Uterus (tissue), 4 donors: ENCODE data around the gene ARL6IP4. TPM values are rescaled to one million over a fixed set of nuclear protein-coding genes. Genes with fewer than 3 reads are reported as not detected.

Experiments
- DNase-seq, 2 donors: peaks; one replicate each; pipeline ENCODE4 v3.0.0-alpha.2; 2019 to 2020
- H3K27ac ChIP-seq, 2 donors: fragments of 200-600 bp; sonication (generic); 1 replicate in 1 of 2; 2 replicates in 1 of 2; pipeline ENCODE4 v1.5.1; 2016 to 2018
- H3K27me3 ChIP-seq, 2 donors: fragments of 200-600 bp; sonication (generic); one replicate each; pipeline ENCODE4 v1.5.1; 2018 to 2019; ENCODE audit warnings: control low read depth in 1 of 2
- H3K36me3 ChIP-seq, 2 donors: fragments of 200-600 bp; sonication (generic); one replicate each; pipeline ENCODE4 v1.5.1; 2019; ENCODE audit warnings: control low read depth in 1 of 2
- H3K4me1 ChIP-seq, 2 donors: fragments of 200-600 bp; sonication (generic); one replicate each; pipeline ENCODE4 v1.5.1; 2018 to 2019; ENCODE audit warnings: control low read depth in 1 of 2
- H3K4me3 ChIP-seq, 2 donors: fragments of 200-600 bp; sonication (generic); 1 replicate in 1 of 2; 2 replicates in 1 of 2; pipeline ENCODE4 v1.5.1; 2018 to 2019; ENCODE audit warnings: mild to moderate bottlenecking in 1 of 2
- H3K9me3 ChIP-seq, 2 donors: fragments of 200-600 bp; sonication (generic); one replicate each; pipeline ENCODE4 v1.5.1; 2019; ENCODE audit warnings: control low read depth in 1 of 2
- POLR2A ChIP-seq, 2 donors: fragments of 450-650 bp; IDR thresholded peaks; one replicate each; pipeline ENCODE4 v1.6.1; 2016; ENCODE audit warnings: antibody characterized with exemption in 2 of 2, mild to moderate bottlenecking in 1 of 2, moderate library complexity in 1 of 2
- intact Hi-C: fragments of 100-400 bp; cut with DNase I; formaldehyde crosslinking; loops from one replicate; pipeline ENCODE4 v1.15.1; 2023; ENCODE audit warnings: low total_unique reads
- total RNA-seq, 4 donors: library from RNA; depleted of rRNA in 3 of 4; stranded (reverse); fragments of >200 nt in 3 of 4; gene quantifications; one replicate each; pipeline versions ENCODE4 v1.1.0 to v1.2.4, GENCODE V29; 2014 to 2023
- TF ChIP-seq, protein P1 (sequence below), 4 experiments: fragments of 200-600 bp in 2 of 4; fragments of 450-650 bp in 2 of 4; sonication (generic) in 2 of 4; IDR thresholded peaks; one replicate each; pipeline ENCODE4 v1.5.1; 2016 to 2019; ENCODE audit warnings: antibody characterized with exemption in 4 of 4, mild to moderate bottlenecking in 2 of 4, moderate library complexity in 1 of 4
- donor health status: DM: yes; HTN: yes; CAD: no.

The ARL6IP4 gene
- total RNA-seq, 4 donors from 2014 or later = 85.9 to 314 (median 207) TPM

DNA sequence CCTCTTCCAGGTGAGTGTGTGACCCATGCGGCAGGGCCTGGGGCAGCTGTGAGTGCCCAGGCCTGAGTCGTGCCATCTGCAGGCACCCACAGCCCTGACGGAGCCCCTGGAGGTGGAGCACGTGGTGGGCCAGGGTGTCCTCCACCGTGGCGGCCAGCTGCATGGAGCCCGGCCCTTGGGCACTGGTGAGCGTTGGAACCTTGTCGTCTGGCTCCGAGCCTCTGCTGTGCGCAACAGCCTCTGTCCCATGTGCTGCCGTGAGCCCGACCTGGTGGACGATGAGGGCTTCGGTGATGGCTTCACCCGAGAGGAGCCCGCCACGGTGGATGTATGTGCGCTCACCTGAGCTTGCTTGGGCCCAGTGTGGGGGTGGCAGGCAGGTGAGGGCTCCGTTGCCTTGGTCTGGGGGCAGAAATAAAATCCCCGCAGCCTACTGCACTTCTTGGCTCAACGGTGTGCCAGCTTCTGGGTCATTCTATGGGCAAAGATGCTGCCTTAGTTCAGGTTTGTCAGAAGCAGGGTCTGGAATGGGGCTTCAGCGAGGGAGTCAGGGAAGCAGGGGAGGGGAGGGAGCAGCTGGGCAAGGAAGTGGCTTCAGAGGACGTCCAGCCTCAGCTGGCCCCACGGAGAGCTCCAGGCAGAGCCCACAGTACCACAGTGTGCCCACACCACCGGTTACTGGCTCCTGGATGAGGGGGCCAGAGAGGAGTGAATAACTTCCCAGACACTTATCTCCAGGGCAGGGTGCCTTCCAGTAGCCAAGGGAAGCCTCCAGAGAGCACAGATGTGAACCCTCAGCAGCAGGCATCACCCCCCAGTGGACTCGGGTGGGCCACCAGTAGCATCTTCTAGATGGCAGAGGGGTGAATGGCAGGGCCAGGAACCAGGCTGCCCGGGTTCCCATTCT, 1.2 kb upstream of the ARL6IP4 start:
- Histone ChIP-seq H3K4me1 (peaks cover 5 to 39% of the 10 kb centered on the region in 2 donors), H3K9me3 (no peaks in the 10 kb centered on the region), H3K27me3 (no peaks in the 10 kb centered on the region), H3K27ac (peak overlapping the region; percentile 77 to 96), H3K36me3 (no peaks in the 10 kb centered on the region), H3K4me3 (peak overlapping the region in 1 of 2 donors; percentile 99)
- intact Hi-C loops = no loop called here
- TF ChIP-seq POLR2A (IDR thresholded peaks at IDR 0.05) = no peak
- TF ChIP-seq, protein P1, sequence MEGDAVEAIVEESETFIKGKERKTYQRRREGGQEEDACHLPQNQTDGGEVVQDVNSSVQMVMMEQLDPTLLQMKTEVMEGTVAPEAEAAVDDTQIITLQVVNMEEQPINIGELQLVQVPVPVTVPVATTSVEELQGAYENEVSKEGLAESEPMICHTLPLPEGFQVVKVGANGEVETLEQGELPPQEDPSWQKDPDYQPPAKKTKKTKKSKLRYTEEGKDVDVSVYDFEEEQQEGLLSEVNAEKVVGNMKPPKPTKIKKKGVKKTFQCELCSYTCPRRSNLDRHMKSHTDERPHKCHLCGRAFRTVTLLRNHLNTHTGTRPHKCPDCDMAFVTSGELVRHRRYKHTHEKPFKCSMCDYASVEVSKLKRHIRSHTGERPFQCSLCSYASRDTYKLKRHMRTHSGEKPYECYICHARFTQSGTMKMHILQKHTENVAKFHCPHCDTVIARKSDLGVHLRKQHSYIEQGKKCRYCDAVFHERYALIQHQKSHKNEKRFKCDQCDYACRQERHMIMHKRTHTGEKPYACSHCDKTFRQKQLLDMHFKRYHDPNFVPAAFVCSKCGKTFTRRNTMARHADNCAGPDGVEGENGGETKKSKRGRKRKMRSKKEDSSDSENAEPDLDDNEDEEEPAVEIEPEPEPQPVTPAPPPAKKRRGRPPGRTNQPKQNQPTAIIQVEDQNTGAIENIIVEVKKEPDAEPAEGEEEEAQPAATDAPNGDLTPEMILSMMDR (IDR thresholded peaks at IDR 0.05) = no peak
- DNase-seq = peak in 1 of 2 donors; percentile 15

- H3K9me3 ChIP-seq = no peaks in the 10 kb centered on the region
- no peaks in the 10 kb centered on the region for H3K27me3 ChIP-seq
- H3K36me3 ChIP-seq = no peaks in the 10 kb centered on the region
- peak overlapping the region; percentile 77 to 96 for H3K27ac ChIP-seq
- peaks cover 5 to 45% of the 10 kb centered on the region in 2 donors for H3K4me1 ChIP-seq
- intact Hi-C loops = no loop called here
- TF ChIP-seq, protein P1 (IDR thresholded peaks at IDR 0.05) = no peak
- TF ChIP-seq POLR2A (IDR thresholded peaks at IDR 0.05) = no peak
- no peak for DNase-seq
- peak overlapping the region; percentile 80 to 99 for H3K4me3 ChIP-seq
Observed at GRCh38 chr12:122979908-122980182, 636 bp upstream of the ARL6IP4 start.

DNA sequence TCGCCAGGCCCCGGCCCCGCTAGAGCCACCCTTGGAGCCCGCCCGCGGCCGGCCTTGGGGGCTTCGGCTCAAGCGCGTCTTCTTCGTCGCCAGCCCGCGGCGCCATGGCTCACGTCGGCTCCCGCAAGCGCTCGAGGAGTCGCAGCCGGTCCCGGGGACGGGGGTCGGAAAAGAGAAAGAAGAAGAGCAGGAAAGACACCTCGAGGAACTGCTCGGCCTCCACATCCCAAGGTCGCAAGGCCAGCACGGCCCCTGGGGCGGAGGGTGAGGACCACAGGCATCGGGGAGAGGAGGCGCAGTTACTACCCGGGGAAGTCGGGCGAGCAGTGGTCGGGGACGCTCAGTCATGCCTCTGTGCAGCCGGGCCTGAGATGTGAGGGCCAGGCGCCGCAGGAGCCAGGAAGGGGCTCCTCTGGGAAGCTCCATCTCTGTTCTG, 573 bp downstream of the ARL6IP4 start:
- no peak for DNase-seq
- H3K4me3 ChIP-seq = peak overlapping the region; percentile 80 to 99
- H3K9me3 ChIP-seq = no peaks in the 10 kb centered on the region
- intact Hi-C loops = no loop called here
- H3K4me1 ChIP-seq = peaks cover 5 to 43% of the 10 kb centered on the region in 2 donors
- no peaks in the 10 kb centered on the region for H3K27me3 ChIP-seq
- H3K36me3 ChIP-seq = no peaks in the 10 kb centered on the region
- H3K27ac ChIP-seq = peak overlapping the region; percentile 77 to 96
- TF ChIP-seq, protein P1 (IDR thresholded peaks at IDR 0.05) = no peak
- no peak for TF ChIP-seq POLR2A (IDR thresholded peaks at IDR 0.05)

DNA sequence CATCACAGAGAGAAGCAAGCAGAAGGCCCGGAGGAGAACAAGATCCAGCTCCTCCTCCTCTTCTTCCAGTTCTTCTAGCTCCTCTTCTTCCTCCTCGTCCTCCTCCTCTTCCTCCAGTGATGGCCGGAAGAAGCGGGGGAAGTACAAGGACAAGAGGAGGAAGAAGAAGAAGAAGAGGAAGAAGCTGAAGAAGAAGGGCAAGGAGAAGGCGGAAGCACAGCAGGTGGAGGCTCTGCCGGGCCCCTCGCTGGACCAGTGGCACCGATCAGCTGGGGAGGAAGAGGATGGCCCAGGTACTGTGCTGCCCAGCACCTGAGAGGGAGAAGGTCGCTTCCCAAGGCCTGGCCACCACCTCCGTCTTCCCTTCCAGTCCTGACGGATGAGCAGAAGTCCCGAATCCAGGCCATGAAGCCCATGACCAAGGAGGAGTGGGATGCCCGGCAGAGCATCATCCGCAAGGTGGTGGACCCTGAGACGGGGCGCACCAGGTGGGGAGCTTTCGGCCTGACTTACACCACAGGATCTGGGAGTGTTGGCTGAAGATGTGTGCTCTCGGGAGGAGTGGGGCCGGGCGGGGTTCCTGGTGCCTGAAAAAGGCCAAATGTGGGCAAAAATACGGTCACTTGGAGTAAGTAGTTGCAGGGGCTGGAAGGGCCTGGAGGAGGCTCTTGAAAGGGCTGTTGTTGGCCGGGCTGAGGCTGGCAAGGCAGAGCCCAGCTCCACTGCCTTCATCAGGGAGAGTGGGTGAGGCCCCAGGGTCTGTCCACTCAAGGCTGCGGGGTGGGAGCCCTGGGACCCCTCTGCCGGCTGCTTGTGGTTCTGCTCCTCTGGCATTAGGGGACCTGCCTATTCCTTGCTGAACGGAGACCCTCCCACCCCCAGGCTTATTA, 1.4 kb downstream of the ARL6IP4 start:
- H3K27me3 ChIP-seq = no peaks in the 10 kb centered on the region
- H3K27ac ChIP-seq = peak overlapping the region; percentile 22 to 77
- peak overlapping the region; percentile 80 to 99 for H3K4me3 ChIP-seq
- H3K9me3 ChIP-seq = no peaks in the 10 kb centered on the region
- intact Hi-C loops = no loop called here
- peaks cover 5 to 37% of the 10 kb centered on the region in 2 donors for H3K4me1 ChIP-seq
- DNase-seq = no peak
- TF ChIP-seq POLR2A (IDR thresholded peaks at IDR 0.05) = no peak
- TF ChIP-seq, protein P1 (IDR thresholded peaks at IDR 0.05) = no peak
- no peaks in the 10 kb centered on the region for H3K36me3 ChIP-seq

- peak overlapping the region in 1 of 2 donors; percentile 22 for H3K27ac ChIP-seq
- TF ChIP-seq POLR2A (IDR thresholded peaks at IDR 0.05) = no peak
- TF ChIP-seq, protein P1 (IDR thresholded peaks at IDR 0.05) = no peak
- H3K27me3 ChIP-seq = no peaks in the 10 kb centered on the region
- H3K9me3 ChIP-seq = no peaks in the 10 kb centered on the region
- intact Hi-C loops = no loop called here
- no peaks in the 10 kb centered on the region for H3K36me3 ChIP-seq
- peaks cover 5 to 37% of the 10 kb centered on the region in 2 donors for H3K4me1 ChIP-seq
- DNase-seq = no peak
- no peak overlapping the region for H3K4me3 ChIP-seq
Observed at GRCh38 chr12:122982477-122982815, 2.0 kb downstream of the ARL6IP4 start.
